Peyer's patch (tissue), 4 donors: ENCODE measurements around the gene RPLP2. TPM values are rescaled to one million over a fixed set of nuclear protein-coding genes. Genes with fewer than 3 reads are reported as not detected.

Source experiments
- DNase-seq, 3 donors: peaks; one replicate each; pipeline ENCODE4 v3.0.0-alpha.2; 2017 to 2019
- H3K27ac ChIP-seq, 4 donors: fragments of 200-600 bp; sonication (generic); one replicate each; pipeline ENCODE4 v1.5.1; 2016 to 2019
- H3K27me3 ChIP-seq, 2 donors: fragments of 200-600 bp; sonication (generic); one replicate each; pipeline ENCODE4 v1.5.1; 2019
- H3K36me3 ChIP-seq, 3 donors: fragments of 200-600 bp; sonication (generic); one replicate each; pipeline ENCODE4 v1.5.1; 2016 to 2019
- H3K4me1 ChIP-seq, 4 donors: fragments of 200-600 bp; sonication (generic); one replicate each; pipeline ENCODE4 v1.5.1; 2016 to 2019
- H3K4me3 ChIP-seq, 4 donors: fragments of 200-600 bp; sonication (generic); 1 replicate in 3 of 4; 2 replicates in 1 of 4; pipeline ENCODE4 v1.5.1; 2016 to 2019; ENCODE audit warnings: mild to moderate bottlenecking in 1 of 4
- H3K9me3 ChIP-seq, 4 donors: fragments of 200-600 bp; sonication (generic); one replicate each; pipeline ENCODE4 v1.5.1; 2016 to 2019; ENCODE audit warnings: mild to moderate bottlenecking in 1 of 4
- POLR2A ChIP-seq, 2 donors: fragments of 450-650 bp; IDR thresholded peaks; one replicate each; pipeline ENCODE4 v1.5.1; 2017; ENCODE audit warnings: antibody characterized with exemption in 2 of 2, mild to moderate bottlenecking in 2 of 2, moderate library complexity in 2 of 2
- total RNA-seq, 4 donors: library from RNA; depleted of rRNA; stranded (reverse); fragments of >200 nt; gene quantifications; one replicate each; pipeline ENCODE4 v1.1.0, GENCODE V29; 2016
- TF ChIP-seq, protein P1 (sequence below), 6 experiments: fragments of 450-650 bp in 4 of 6; fragments of 200-600 bp in 2 of 6; sonication (generic) in 1 of 6; IDR thresholded peaks; one replicate each; pipeline ENCODE4 v1.5.1; 2017 to 2019; ENCODE audit warnings: antibody characterized with exemption in 6 of 6, mild to moderate bottlenecking in 3 of 6, moderate library complexity in 1 of 6

The RPLP2 gene
- total RNA-seq, 4 donors from 2014 or later, result 261 to 1,717 (median 510) TPM

DNA sequence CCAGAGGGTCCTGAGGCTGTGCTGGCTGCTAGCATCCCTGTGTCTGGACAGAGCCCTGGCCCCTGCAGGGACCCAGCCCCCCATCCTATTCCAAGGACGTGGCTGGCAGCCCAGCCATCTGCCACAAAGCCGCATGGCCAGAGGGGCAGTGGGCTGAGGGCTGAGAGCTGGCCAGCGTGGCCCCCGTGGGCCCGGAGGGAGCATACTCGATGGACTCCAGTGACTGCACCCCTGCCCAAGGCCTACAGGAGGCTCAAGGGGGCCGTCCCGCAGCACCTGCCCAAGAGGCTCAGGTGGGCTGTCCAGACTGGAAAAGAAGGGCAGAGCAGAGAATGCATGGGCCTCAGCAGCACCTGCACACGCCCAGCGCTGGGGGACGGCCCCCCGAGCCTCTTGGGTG, 46.0 kb downstream of the RPLP2 start:
- Histone ChIP-seq H3K27me3 (no peaks in the 10 kb centered on the region), H3K4me3 (no peak overlapping the region), H3K27ac (no peak overlapping the region), H3K36me3 (no peaks in the 10 kb centered on the region), H3K9me3 (no peaks in the 10 kb centered on the region), H3K4me1 (peaks cover 0 to 24% (median 0%) of the 10 kb centered on the region in 4 donors)
- no peak for DNase-seq
- TF ChIP-seq POLR2A (IDR thresholded peaks at IDR 0.05), result no peak
- TF ChIP-seq, protein P1, sequence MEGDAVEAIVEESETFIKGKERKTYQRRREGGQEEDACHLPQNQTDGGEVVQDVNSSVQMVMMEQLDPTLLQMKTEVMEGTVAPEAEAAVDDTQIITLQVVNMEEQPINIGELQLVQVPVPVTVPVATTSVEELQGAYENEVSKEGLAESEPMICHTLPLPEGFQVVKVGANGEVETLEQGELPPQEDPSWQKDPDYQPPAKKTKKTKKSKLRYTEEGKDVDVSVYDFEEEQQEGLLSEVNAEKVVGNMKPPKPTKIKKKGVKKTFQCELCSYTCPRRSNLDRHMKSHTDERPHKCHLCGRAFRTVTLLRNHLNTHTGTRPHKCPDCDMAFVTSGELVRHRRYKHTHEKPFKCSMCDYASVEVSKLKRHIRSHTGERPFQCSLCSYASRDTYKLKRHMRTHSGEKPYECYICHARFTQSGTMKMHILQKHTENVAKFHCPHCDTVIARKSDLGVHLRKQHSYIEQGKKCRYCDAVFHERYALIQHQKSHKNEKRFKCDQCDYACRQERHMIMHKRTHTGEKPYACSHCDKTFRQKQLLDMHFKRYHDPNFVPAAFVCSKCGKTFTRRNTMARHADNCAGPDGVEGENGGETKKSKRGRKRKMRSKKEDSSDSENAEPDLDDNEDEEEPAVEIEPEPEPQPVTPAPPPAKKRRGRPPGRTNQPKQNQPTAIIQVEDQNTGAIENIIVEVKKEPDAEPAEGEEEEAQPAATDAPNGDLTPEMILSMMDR (IDR thresholded peaks at IDR 0.05), result no peak

DNA sequence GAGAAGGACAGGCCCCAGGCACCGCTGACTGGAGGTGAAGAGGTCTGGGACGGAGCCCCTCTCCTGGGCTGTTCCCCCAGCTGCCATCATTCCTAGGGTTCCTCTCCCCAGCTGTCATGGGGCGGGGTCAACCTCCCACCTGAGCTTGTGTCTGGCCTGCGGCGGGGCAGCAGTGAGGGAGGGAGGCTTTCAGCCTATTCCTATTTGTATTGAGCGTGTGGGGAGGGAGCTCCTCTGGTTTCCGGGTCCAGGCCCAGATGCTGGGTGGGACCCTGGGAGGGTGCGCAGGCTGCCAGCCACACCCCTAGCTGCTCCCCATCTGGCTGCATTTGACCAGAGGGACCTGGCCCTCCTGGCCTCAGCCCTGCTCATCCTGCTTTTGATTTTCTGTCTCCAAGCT, 46.6 kb downstream of the RPLP2 start:
- H3K4me3 ChIP-seq, result no peak overlapping the region
- H3K27ac ChIP-seq, result no peak overlapping the region
- H3K4me1 ChIP-seq, result peaks cover 0 to 18% (median 0%) of the 10 kb centered on the region in 4 donors
- no peaks in the 10 kb centered on the region for H3K27me3 ChIP-seq
- no peaks in the 10 kb centered on the region for H3K9me3 ChIP-seq
- H3K36me3 ChIP-seq, result no peaks in the 10 kb centered on the region
- no peak for TF ChIP-seq POLR2A (IDR thresholded peaks at IDR 0.05)
- TF ChIP-seq, protein P1 (IDR thresholded peaks at IDR 0.05), result no peak
- no peak for DNase-seq

DNA sequence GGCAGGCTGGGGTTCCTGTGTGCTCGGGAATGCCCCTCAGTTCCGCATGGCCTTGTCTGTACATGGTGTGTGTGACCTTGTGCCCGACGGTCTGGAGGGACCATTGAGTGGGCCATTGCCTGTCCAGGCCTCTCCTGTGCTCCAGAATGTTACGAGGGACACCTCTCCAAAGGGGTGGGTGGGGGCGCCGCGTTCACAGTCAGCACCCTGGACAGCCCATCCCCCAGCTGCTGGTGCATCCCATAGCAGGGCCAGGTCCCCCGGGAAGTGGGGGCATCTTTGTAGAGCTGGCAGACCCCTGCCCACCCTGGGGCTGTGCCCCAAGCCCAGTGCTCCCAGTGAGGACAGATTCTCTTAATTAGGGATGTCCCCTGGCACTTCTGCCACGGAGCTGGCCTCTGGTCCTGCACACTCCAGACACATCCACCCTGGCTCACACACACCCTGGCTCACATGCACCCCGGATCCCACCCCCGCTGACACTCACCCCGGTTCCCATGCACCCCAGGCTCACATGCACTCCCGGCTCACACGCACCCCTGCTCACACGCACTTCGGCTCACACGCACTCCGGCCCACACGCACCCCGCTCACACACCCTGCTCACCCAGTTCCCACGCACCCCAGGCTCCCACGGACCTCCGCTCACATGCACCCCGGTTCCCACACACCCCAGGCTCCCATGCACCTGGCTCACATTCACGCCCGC, 48.4 kb downstream of the RPLP2 start:
- TF ChIP-seq, protein P1 (IDR thresholded peaks at IDR 0.05), result no peak
- no peak for TF ChIP-seq POLR2A (IDR thresholded peaks at IDR 0.05)
- peaks cover 0 to 26% (median 0%) of the 10 kb centered on the region in 4 donors for H3K4me1 ChIP-seq
- peaks cover 0 to 4% of the 10 kb centered on the region in 2 donors for H3K27me3 ChIP-seq
- H3K9me3 ChIP-seq, result no peaks in the 10 kb centered on the region
- H3K36me3 ChIP-seq, result no peaks in the 10 kb centered on the region
- DNase-seq, result no peak
- no peak overlapping the region for H3K4me3 ChIP-seq
- no peak overlapping the region for H3K27ac ChIP-seq

DNA sequence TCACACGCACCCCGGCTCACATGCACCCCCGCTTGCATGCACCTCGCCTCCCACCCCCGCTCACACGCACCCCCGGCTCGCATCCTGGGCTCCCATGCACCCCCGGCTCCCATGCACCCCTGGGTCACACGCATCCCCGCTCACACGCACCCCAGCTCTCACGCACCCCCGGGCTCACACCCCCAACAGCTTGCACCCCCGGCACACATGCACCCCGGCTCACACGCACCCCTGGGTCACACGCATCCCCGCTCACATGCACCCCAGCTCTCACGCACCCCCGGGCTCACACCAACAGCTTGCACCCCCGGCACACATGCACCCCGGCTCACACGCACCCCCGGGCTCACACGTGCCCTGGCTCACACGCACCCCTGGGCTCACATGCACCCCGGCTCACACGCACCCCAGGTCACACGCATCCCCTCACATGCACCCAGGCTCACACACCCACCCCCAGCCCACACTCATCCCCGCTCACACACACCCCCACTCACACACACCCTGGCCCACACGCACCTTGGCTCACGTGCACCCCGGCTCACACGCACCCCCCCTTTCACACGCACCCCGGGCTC, 49.1 kb downstream of the RPLP2 start:
- Histone ChIP-seq H3K4me1 (peaks cover 0 to 26% (median 0%) of the 10 kb centered on the region in 4 donors), H3K27ac (no peak overlapping the region), H3K36me3 (no peaks in the 10 kb centered on the region), H3K27me3 (peaks cover 0 to 4% of the 10 kb centered on the region in 2 donors), H3K9me3 (no peaks in the 10 kb centered on the region), H3K4me3 (no peak overlapping the region)
- TF ChIP-seq POLR2A (IDR thresholded peaks at IDR 0.05), result no peak
- TF ChIP-seq, protein P1 (IDR thresholded peaks at IDR 0.05), result no peak
- no peak for DNase-seq

DNA sequence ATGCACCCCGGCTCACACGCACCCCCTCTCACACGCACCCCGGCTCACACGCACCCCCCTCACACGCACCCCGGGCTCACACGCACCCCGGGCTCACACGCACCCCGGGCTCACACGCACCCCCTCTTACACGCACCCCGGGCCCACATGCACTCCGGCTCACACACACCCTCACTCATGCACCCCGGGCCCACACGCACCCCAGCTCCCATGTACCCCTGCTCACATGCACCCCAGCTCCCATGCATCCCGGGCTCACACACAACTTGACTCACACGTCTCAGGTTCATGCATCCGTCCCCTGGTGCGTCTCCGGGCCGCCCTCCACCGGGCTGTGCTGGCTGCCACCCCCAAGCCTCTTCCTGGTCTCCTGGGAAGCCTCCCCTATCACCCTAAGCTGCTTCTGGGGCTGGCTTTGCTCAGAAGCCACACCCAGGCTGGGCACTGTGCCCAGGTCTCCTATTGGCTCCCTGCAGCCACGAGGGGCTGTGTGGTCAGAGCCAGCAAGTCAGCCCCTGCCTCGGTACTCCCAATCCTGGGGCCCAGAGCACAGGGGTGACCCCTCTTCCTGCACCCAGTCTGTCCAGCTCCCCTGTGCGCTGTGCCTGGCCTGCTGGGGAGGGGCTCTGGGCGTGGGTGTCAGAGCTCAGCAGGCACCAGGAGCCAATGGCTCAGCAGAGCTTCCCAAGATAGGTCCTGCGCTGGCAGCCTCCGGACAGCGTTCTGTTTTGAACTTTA, 49.8 kb downstream of the RPLP2 start:
- DNase-seq, result peak in 2 of 3 donors; percentile 72 to 81
- no peak for TF ChIP-seq POLR2A (IDR thresholded peaks at IDR 0.05)
- TF ChIP-seq, protein P1 (IDR thresholded peaks at IDR 0.05), result no peak
- peaks cover 0 to 4% of the 10 kb centered on the region in 2 donors for H3K27me3 ChIP-seq
- peaks cover 0 to 26% (median 0%) of the 10 kb centered on the region in 4 donors for H3K4me1 ChIP-seq
- no peak overlapping the region for H3K4me3 ChIP-seq
- peak overlapping the region in 2 of 4 donors; percentile 1 to 26 for H3K27ac ChIP-seq
- H3K36me3 ChIP-seq, result no peaks in the 10 kb centered on the region
- no peaks in the 10 kb centered on the region for H3K9me3 ChIP-seq
